Right ventricle myocardium inferior (tissue), 1 donor: ENCODE results near the gene TEK. TPM values are rescaled to one million over a fixed set of nuclear protein-coding genes. Genes with fewer than 3 reads are reported as not detected.
A peak's percentile ranks its signal among the peaks of the same experiment; 100 is the strongest.

Source experiments
- ATAC-seq: fragments of 200-7000 bp; cut with Tn5 transposase; one replicate; pipeline ENCODE4 v1.9.1; 2020; ENCODE audit warnings: mild to moderate bottlenecking, moderate library complexity
- DNase-seq: peaks from one replicate; pipeline ENCODE4 v3.0.0; 2021; ENCODE audit errors: missing footprints
- intact Hi-C: fragments of 100-400 bp; cut with DNase I; formaldehyde crosslinking; loops from one replicate; pipeline ENCODE4 v1.11.0; 2022
- total RNA-seq: library from RNA; stranded (reverse); fragmentation: NEBNext Ultra II Directional; extraction: Animal tissue kit (Norgen Biotek cat#: 25700); gene quantifications from one replicate; pipeline ENCODE4 v1.2.1, GENCODE V29; 2021
- donor health status: DM: no; HTN: yes; CAD: no; lungs with severe emphysema.

TEK gene
- total RNA-seq, 1 donor from 2014 or later, result 21.1 TPM

DNA sequence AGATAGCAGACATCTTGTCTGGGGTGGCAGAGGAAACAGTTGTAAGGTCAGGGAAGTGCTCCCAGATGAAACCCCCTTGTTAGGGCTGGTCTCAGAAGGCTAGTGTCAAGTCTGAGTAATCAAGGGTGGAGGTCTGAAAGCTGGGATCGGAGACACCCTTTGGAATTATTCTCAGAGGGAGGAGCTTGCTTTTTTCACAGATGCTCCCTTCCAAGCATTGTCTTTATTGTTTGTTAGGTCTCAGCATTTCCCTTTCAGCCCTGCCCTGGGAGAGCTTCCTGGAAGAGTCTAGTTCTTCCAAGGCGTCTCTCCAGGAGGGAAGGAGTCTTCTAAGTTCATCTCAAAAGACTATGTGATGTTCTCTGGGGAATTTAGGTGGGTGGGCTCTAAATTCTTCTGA, 3.2 kb downstream of the TEK start:
- DNase-seq (no peak), ATAC-seq (no peak)
- intact Hi-C loops, result no loop called here

DNA sequence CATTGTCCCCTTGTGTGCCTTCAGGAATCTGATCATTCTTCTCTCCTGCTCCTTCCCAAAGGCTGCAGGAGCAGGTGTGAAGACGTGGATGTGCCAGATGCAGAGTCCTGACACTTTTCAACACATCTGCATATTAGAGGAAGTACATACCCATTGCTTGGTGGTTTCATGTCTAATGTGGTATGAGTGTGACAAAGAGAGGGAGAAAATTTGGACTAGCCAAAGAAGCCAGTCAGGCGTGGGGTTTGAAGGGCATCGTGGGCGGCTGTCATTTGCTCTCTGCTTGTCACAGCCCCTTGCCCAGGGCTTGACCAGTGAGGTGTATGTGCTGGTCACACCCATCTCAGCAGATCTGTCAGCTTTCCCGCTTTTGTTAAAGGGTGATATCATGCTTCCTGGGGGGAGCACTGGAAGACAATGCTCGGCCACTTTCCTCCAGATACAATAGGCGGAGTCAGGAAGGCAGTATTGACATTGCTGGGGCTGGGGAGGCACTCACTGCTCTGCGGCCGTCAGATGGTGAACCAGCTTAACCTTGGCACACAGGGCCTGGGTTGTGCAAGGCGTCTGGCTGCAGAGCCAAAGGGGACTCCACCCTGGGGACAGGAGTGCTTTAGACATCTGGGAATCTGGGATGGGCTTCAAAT, 8.6 kb downstream of the TEK start:
- ATAC-seq (peak; percentile 95), DNase-seq (peak; percentile 84)
- intact Hi-C loops, result loop anchor here (5.0 kb wide), 1 partner anchor 75 kb away; no protein-coding TSS in a partner anchor

DNA sequence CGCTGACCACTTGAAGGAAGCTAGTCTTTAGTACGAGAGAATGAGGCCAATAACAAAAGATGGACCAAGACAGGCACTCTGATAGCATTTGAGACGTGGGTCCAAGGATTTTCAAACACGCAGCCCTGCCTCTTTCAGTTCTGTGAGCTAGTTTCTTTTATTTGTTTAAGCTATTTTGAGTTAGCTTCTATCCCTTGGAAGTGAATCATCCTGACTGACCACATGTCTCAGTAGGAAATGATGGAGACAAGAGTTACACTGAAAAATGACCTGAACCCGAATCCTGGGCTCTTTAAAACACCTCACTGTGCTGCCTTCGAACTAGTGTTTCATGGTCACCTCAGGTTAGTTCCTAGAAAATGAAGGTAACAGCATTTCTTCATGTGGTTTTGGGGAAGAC, 9.9 kb downstream of the TEK start:
- intact Hi-C loops, result loop anchor here (5.0 kb wide), 1 partner anchor 73 kb away; no protein-coding TSS in a partner anchor
- ATAC-seq (no peak), DNase-seq (no peak)

- DNase-seq (no peak), ATAC-seq (no peak)
- intact Hi-C loops, result no loop called here
Observed at GRCh38 chr9:27124151-27124550, 15.1 kb downstream of the TEK start.

GRCh38 chr9:27125030-27125429, 16.0 kb downstream of the TEK start:
- ATAC-seq, result peak; percentile 97
- intact Hi-C loops, result no loop called here
- DNase-seq, result peak; percentile 82

DNA sequence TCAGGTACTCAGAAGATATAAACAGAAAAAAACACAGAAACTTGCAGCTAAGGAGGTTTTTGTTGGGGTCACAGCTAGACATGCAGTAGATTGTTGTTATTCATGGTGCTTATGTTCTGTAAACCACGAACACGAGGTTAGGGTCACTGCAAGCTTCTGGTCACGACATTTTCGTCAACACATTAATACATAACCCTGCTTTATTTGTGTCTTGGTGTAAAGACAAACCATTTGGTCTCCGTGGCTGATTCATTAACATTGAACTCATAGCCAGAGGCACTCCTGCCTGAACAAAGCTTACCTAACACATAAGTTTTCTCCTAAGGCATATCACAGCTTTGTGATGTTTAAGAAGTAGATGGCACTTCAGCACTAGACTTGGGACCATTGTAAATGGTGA, 16.9 kb downstream of the TEK start:
- intact Hi-C loops, result no loop called here
- no peak for DNase-seq
- ATAC-seq, result no peak

- peak; percentile 72 for ATAC-seq
- intact Hi-C loops, result no loop called here
Observed at GRCh38 chr9:27126670-27127069, 17.6 kb downstream of the TEK start.

DNA sequence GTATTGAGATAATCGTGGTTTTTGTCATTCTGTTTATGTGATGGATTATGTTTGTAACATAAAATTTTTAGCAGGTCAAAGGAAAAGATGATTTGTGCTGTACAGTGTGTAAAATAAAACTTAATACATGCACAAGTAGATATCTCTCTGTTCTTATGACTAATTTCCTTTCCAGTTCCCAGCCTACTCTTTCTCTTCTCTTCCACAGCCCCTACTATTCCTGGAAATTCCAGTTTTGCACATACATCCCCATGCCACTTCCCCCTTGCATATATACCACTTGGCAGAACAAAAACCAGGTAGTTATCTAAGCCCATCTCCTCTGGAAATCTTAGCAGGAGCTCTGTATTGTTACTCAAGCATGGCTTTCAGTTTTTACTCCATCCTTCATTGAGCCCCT, 20.2 kb downstream of the TEK start:
- ATAC-seq (no peak), DNase-seq (no peak)
- intact Hi-C loops, result no loop called here

More at GRCh38 chr9:27126670-27127069, 17.6 kb downstream of the TEK start:
- no peak for DNase-seq

- no peak for ATAC-seq
- intact Hi-C loops, result no loop called here
- no peak for DNase-seq
Observed at GRCh38 chr9:27131731-27132130, 22.7 kb downstream of the TEK start.

- no peak for ATAC-seq
- no peak for DNase-seq
- intact Hi-C loops, result no loop called here
Observed at GRCh38 chr9:27133817-27134216, 24.8 kb downstream of the TEK start.

- ATAC-seq (no peak), DNase-seq (no peak)
- intact Hi-C loops, result loop anchor here (10.0 kb wide), 1 partner anchor 52 kb away; no protein-coding TSS in a partner anchor
Observed at GRCh38 chr9:27142299-27142930, 33.4 kb downstream of the TEK start.

GRCh38 chr9:27145143-27145542, 36.1 kb downstream of the TEK start:
- DNase-seq (no peak), ATAC-seq (no peak)
- intact Hi-C loops, result loop anchor here (10.0 kb wide), 1 partner anchor 50 kb away; no protein-coding TSS in a partner anchor

DNA sequence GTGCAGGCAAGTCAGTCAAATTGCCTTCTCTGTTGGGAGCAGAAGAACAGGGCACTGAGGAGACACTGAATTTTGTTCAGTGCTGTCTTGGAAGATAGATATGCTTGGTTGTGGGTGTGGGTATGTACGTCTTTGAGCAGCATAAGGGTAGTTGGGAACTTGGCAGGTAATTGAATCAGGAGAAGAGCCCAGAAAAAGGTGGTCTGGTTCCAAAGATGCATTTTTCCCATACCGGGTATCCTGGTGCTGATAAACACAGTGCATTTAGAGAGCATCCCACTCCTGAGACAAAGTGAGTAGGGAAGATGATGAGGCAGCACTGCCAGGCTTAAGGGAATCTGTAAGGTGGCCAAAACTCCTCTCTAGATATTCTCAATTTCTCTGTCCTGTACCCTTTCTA, 40.6 kb downstream of the TEK start:
- intact Hi-C loops, result loop anchor here (10.0 kb wide), 1 partner anchor 45 kb away; no protein-coding TSS in a partner anchor
- no peak for DNase-seq
- ATAC-seq, result no peak

GRCh38 chr9:27150746-27151406, 41.9 kb downstream of the TEK start:
- no peak for ATAC-seq
- intact Hi-C loops, result no loop called here
- no peak for DNase-seq

DNA sequence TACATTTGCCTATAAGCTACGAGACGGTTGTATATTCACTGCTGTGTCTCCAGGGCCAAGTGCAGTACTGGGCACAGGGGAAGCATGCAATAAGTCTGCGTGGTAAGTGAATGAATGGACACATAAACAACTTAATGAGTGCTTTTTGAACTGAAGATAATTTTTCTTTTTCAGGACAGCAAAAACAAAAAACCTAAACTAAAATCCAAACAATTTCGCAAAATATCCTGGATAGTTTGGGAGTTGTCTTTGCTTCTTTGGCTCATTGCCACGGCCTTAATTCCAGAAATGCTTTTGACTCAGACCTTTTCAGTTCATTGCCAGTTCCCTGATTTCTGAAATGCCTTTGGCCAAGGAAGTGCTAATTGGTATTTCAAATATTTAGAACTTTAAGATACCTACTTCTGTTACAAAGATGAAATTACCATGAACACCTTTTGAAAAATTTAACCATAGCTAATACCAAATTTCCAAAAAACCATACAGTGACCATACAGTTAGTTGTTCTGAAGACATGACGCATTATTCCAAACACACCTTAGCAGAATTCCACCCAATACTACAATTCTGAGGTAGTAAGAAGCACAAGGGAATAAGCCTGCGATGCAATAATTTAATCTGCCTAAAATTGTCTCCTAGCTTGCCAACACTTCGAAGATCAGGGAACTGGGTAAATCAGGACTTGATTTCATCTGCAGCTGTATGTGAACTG, 42.8 kb downstream of the TEK start:
- intact Hi-C loops, result no loop called here
- DNase-seq, result no peak
- ATAC-seq, result no peak

- DNase-seq (no peak), ATAC-seq (no peak)
- intact Hi-C loops, result no loop called here
Observed at GRCh38 chr9:27152405-27152718, 43.3 kb downstream of the TEK start.

DNA sequence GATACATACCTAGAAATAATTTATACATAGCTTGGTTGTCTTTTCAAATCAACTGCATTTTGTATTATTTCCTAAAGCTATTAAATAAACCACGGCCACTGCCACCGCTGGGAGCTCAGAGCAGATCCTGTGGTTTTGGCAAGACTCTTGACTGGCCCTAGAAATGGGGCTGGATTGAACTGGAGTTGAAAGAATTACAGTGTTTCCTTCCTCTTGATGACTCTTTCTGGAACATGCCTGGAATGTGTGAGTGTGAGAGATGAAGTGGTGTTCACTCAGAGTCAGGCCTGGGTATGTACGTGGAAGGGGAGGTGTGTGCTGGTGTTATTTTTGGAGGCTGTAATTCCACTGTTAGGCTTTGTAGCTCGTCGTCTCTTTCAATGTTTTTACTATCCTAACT, 45.9 kb downstream of the TEK start:
- intact Hi-C loops, result no loop called here
- ATAC-seq (no peak), DNase-seq (no peak)

DNA sequence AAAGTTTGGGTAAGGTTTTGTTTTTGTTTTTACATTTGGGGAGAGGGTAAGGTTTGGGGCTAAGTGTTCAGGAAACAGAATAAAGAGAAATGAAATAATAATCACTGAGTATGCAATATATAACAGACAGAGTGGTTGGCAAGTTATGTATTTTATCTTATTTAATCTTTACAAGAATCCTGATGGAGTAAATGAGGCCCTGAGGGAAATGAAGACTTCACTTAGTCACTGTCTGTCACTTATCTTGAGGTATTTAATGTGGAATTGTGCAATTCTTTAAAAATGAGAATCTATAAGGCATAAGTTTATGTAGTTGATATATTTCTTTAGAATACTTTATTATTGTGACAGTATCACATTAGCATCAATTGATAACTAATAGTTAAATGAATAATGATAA, 48.1 kb downstream of the TEK start:
- intact Hi-C loops, result no loop called here
- DNase-seq (no peak), ATAC-seq (no peak)

DNA sequence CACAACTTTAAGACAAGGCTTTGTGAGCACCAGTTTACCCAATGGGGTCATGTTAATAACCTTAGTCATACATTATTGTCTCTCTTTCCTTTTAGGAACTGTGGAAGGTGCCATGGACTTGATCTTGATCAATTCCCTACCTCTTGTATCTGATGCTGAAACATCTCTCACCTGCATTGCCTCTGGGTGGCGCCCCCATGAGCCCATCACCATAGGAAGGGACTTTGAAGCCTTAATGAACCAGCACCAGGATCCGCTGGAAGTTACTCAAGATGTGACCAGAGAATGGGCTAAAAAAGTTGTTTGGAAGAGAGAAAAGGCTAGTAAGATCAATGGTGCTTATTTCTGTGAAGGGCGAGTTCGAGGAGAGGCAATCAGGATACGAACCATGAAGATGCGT, 48.7 kb downstream of the TEK start:
- intact Hi-C loops, result no loop called here
- no peak for ATAC-seq
- no peak for DNase-seq

- intact Hi-C loops, result no loop called here
- ATAC-seq (no peak), DNase-seq (no peak)
Observed at GRCh38 chr9:27160636-27161035, 51.6 kb downstream of the TEK start.
